Retinal pigment epithelial cell (primary cell): ENCODE results near the gene ENC1.

Experiments used
- DNase-seq: peaks from one replicate; pipeline ENCODE4 v3.0.0-alpha.2; 2010; ENCODE audit warnings: low read depth
- H3K4me3 ChIP-seq: 2 replicates; pipeline ENCODE4 v1.5.1; 2011; ENCODE audit warnings: mild to moderate bottlenecking, low read length, control low read depth, moderate library complexity
- TF ChIP-seq, protein P1 (sequence below): conservative IDR thresholded peaks from 2 replicates; pipeline ENCODE4 v1.5.1; 2011; ENCODE audit warnings: low read depth, low read length, control low read depth, inconsistent platforms

Gene ENC1

DNA sequence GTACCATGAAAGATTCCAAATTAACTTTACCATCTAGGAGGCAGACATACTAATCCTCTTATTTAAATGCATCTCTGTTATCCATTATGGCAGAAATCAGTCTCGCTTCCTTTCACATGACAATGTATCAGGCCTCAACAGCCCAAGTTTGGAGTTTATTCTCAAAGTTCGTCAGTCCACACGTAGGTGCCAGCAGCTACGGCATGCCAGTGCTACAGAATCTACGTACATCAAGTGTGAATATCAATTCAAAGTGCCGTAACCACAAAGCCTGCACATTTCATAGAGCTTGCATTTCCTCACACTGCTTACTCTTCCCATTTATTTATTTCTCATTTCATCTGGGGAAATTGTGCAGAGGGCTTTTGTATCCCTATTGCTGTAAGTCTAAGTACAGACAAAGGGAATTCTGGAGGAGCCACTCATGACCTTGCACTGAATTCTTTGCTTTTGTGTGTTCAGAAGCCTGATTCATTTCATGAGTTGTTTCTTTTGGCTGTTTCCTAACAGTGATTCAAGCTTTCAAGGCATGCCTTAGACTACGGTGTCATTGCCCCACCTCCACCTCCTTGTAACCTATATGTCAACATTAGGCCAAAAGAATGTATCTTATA lies 10.0 kb downstream of the ENC1 start:
- no peak overlapping the region for H3K4me3 ChIP-seq
- peak; percentile 93 for DNase-seq
- TF ChIP-seq, protein P1, sequence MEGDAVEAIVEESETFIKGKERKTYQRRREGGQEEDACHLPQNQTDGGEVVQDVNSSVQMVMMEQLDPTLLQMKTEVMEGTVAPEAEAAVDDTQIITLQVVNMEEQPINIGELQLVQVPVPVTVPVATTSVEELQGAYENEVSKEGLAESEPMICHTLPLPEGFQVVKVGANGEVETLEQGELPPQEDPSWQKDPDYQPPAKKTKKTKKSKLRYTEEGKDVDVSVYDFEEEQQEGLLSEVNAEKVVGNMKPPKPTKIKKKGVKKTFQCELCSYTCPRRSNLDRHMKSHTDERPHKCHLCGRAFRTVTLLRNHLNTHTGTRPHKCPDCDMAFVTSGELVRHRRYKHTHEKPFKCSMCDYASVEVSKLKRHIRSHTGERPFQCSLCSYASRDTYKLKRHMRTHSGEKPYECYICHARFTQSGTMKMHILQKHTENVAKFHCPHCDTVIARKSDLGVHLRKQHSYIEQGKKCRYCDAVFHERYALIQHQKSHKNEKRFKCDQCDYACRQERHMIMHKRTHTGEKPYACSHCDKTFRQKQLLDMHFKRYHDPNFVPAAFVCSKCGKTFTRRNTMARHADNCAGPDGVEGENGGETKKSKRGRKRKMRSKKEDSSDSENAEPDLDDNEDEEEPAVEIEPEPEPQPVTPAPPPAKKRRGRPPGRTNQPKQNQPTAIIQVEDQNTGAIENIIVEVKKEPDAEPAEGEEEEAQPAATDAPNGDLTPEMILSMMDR = no peak

DNA sequence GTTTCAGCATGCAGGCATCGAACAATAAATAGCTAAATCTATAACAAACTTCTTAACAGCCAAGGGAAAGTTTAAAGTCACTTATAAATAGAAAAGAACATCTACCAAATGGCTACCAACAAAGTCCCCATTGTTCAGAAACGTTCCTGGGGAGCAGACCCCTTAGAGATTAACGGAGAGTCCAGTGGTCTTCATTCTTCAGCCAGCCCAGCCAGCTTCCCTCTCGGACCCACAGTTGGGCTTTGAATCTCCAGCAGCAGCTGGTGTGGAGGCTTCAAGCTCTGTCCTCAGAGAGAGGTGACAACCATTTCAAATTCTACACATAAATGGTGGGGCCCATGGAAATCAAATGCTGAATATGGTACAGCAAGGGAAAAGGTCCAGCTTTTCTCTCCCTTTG lies 11.2 kb downstream of the ENC1 start:
- TF ChIP-seq, protein P1 = no peak
- DNase-seq = no peak

DNA sequence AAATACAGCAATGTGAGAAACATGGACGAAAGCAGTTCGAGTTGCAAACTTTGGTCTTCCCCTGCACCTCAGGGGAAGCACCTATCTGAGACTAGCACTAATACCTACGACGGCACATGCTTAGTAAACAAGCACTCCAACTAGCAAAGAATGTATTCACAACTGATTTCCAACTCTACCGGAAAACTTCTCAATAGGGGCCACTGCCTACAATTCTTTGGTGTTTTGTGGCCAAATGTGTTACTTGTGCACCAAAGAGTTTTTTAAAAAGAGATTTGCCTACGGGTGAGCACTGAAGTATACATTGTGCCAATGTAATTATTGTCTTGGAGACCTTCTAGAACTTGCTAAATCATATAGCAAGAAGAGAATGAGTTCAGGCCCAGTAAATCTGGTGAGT lies 12.2 kb downstream of the ENC1 start:
- no peak for DNase-seq
- TF ChIP-seq, protein P1 = no peak
- no peak overlapping the region for H3K4me3 ChIP-seq

More for the DNA sequence above, 11.2 kb downstream of the ENC1 start:
- no peak overlapping the region for H3K4me3 ChIP-seq

DNA sequence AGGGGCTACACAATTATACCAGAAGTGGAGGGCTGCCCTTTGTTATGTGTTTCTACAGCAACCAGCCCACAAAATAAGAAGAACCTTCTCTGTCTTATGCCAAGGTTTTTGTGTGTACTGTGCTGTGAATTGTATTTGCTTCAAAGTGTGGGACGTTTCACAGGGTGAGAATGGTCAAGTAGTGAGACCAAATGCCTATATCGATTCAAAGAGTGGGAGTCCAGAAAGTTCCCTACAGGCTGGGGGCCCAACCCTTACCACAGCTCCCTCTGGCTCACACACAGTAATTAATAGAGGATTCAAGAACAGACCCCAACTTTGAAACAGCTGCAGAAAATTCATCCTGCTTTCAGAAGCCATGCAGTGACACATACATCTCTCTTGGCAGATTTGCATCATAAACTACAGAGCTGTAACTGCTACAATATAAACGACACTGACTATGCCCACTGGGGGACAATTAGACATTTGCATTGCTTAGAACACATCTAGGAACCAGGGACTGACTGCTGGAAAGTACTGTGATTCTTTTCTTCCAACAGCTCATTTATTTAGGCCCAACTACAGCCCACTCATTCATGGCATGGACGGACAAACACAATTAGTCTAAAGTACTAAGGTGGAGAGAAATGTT lies 12.8 kb downstream of the ENC1 start:
- TF ChIP-seq, protein P1 = no peak
- DNase-seq = no peak
- no peak overlapping the region for H3K4me3 ChIP-seq

DNA sequence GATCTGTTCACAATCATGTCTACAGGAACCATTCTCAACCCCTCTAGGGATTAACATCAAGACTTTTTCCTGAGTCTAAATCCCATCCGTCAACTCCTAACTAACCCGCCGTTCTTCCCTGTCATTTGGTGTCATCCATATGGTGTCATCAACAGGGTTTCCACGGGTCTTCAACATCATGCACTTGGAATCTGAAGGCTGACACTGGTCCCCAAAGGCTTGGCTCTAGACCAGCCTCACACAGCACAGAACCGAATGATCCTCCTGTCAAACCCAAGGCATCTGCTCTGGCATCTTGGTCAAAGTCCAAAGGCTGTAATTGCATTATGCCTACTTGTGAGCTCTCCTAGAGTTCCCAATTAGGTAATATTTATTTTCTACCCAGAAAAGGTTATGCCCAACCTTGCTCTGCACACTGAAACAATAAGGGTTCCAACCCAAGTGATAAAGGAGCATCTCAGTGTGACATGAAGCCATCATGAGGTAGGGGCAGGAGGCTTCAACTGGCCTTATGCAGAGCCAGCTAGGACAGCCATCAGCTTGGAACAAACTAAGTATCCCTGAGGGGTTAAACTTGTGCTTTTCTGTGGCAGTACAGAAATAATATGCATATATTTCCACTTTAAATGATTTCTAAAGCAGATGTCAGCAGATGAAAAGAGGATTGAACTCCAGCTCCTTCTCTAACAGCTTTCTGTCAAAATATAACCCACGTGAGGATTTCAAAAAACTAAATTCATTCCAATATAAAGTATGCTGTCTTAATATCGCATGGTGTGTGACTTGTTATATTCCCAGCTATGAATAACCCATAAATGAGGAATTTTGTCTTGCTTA lies 13.9 kb downstream of the ENC1 start:
- TF ChIP-seq, protein P1 = no peak
- H3K4me3 ChIP-seq = no peak overlapping the region
- DNase-seq = no peak

DNA sequence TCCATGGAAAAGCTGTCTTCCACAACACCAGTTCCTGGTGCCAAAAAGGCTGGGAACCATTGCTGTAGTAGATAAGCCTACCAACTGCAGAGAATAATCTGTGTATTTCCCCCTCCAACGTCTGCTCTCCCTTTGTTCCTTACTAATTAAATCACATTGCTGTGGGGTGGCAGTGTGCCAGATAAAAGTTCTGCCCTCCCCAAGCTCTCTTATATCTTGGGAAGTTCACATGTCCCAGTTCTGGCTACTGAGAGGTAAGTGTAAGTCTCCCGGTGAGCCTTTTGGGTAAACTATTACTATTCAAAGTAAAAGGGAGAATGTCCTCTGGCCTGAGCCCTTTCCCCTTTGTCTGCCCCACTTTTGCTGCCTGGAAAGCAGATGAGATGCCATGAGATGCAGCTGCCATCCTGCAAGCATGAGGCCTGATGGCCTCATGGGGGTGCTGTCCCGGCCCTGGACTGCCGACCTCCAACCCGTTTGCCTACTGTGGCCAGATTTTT lies 14.7 kb downstream of the ENC1 start:
- H3K4me3 ChIP-seq = no peak overlapping the region
- peak; percentile 89 for DNase-seq
- TF ChIP-seq, protein P1 = peak; percentile 60
